ENCODE data around the gene NACA.
"Not testable (repeated sequence)": the region's sequence is repeated elsewhere in the genome, so short reads cannot be mapped to it uniquely, and the experiment has no call there.

NACA gene

DNA sequence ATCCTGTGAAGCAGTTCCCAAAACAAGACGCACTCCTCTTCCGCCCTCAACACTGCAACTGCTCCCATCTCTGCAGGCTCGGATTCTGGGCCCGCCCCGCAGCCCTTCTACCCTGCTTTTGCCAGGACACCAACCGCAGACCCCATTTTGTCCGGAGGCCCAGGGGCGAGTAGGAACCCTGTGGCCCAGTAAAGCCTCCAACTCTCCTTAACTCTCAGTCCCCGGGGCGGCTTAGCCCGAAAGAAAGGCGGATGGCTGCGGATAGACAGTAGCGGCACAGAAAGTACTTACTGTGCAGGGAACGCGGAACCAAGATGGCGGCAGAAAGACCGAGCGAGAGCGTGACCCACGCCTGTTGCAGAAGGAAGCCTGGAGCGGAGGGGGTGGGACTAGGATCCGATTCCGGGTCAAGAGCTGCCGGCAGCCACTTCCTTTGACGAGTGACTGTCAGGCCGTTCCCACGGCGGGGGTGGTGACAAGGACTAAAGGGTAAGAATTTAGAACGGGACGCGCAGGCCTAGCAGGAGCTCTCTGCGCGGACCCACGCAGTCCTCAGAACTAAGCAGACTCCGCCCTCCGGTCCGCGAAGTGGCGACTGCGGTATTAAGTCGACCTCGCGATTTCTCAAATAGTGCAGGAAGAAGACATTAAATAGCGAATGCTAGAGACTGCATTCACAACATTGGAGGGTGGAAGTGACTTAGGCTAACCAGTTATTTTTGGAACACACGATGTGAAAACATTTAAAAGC, at the start of gene NACA:
Gene NACA, minus strand, starts transcription at position 328 of the 751 bp plus-strand sequence. CDS start 778 bp downstream, outside the sequence.
- peak; percentile 91 to 99 (median 97) for DNase-seq (ENCODE audit: low read depth in 4 of 4, low spot score in 1 of 4)

- DNase-seq (ENCODE audit: low read depth in 4 of 4, low spot score in 1 of 4), result no peak
Measured at GRCh38 chr12:56773113-56773512, 48.0 kb upstream of the NACA start.

DNA sequence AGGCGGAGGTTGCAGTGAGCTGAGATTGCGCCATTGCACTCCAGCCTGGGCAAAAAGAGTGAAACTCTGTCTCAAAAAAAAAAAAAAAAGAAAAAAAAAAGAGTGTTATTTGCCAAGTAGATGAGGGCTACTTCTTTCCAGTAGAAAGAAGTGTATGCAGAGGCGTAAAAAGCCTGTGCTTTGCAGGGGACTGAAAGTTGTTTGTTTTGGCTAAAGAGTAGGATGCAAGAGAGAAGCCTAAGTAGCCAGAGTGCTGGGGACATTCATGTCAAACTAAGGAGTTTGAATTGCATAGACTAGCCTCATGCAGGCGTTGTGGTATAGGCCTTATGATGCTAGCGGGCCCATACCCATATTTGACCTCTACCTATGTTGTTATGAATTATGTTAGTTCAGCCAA, 47.5 kb upstream of the NACA start:
- no peak for DNase-seq (ENCODE audit: low read depth in 4 of 4, low spot score in 1 of 4)

GRCh38 chr12:56769868-56770267, 44.8 kb upstream of the NACA start:
- no peak for DNase-seq (ENCODE audit: low read depth in 4 of 4, low spot score in 1 of 4)

- no peak for DNase-seq (ENCODE audit: low read depth in 4 of 4, low spot score in 1 of 4)
Measured at GRCh38 chr12:56768424-56768823, 43.3 kb upstream of the NACA start.

- DNase-seq (ENCODE audit: low read depth in 4 of 4, low spot score in 1 of 4), result no peak
Measured at GRCh38 chr12:56766535-56766934, 41.4 kb upstream of the NACA start.

DNA sequence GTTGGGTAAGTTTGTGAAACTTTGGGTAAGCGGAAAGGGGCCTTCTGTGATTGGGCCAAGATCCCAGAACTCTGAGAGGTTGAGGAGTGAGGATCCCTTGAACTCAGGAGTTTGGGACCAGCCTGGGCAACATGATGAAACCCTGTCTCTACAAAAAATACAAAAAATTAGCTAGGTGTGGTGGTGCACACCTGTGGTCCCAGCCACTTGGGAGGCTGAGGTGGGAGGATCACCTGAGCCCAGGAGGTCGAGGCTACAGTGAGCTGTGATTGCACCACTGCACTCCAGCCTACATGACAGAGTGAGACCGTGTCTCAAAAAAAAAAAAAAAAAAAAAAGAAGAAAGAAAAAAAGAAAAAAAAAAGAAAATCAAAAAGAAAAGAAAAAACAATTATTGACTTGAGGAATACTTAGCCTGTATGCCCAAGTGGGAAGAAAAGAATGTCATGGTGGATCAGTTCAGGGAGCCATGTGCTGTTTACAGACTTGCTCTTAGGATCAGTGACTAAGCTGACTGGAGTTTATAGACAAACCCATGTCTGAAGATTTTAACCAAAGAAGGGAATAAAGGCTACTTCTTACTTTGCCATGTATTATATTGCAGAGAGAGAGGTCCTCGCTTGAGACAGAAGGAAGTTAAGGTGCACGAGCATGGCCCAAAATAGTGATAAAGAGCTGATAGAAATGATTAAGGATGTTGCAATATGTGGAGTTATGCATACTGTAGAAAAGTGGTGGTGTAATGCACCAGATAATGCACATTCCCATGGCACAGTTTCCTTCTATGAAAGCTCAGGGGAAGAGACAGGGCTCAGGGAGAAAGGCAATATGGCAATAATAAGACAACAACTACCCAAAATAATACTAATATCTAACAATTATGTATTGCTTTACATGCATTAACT, 38.9 kb upstream of the NACA start:
- DNase-seq (ENCODE audit: low read depth in 4 of 4, low spot score in 1 of 4), result no peak

DNA sequence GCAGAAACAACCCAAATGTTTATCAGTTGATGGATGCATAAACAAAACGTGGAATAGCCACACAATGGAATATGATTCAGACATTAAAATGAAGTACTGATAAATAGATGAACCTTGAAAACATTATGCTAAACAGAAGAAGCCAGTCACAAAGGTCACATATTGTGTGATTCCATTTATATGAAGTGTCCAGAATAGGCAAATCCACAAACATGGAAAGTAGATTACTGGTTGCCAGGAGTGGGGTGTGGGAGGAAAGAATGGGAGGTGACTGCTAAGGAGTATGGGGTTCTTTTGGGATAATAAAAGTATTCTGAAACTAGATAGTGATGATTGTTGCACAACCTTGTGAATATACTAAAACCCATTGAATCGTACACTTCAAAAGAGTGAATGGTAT, 36.7 kb upstream of the NACA start:
- DNase-seq (ENCODE audit: low read depth in 4 of 4, low spot score in 1 of 4), result no peak

DNA sequence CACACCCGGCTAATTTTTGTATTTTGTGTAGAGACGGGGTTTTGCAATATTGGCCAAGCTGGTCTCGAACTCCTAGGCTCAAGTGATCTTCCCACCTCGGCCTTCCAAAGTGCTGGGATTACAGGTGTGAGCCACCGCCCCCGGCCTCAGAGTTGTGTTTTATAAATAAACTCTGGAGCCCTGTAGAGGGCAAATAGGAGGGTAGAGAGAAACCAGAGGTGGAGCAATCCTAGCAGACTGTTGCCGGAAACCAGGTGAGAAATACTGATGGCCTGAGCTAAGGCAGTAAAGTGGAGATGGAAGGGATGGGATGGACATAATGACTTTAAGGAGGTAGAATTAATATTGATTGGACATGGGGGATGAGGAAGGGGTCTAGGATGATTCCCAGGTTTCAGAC, 35.4 kb upstream of the NACA start:
- no peak for DNase-seq (ENCODE audit: low read depth in 4 of 4, low spot score in 1 of 4)

DNA sequence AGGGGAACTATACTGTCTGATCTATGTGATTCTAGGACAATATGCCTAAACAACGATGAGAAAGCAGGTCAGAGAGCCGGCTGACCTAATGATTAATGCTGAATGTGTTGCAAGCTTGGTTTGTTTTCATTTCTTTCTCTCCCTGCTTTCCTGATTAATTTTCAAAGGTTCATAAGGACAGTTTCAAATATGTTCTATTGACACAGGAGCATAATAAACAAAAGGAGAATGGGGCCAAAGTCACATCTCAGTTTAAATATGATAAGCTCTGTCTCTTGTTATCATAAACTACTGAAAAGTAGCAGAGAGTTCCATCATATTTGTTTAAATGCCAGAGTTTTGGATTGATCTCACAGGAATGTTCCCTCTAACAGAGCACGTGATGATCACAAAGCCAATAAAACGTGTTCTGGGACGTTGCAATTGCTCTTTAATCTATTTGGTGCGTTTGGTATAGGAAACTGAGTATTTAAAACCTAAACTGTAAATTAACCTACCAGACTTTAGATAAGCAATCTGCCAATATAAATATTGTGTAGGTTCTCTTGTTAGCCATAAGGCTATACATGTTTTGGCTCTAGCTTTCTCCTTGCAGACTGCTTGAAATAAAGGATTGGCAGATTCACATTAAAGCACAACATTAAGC, 34.3 kb upstream of the NACA start:
- no peak for DNase-seq (ENCODE audit: low read depth in 4 of 4, low spot score in 1 of 4)

- no peak for DNase-seq (ENCODE audit: low read depth in 4 of 4, low spot score in 1 of 4)
Measured at GRCh38 chr12:56758728-56759262, 33.7 kb upstream of the NACA start.

DNA sequence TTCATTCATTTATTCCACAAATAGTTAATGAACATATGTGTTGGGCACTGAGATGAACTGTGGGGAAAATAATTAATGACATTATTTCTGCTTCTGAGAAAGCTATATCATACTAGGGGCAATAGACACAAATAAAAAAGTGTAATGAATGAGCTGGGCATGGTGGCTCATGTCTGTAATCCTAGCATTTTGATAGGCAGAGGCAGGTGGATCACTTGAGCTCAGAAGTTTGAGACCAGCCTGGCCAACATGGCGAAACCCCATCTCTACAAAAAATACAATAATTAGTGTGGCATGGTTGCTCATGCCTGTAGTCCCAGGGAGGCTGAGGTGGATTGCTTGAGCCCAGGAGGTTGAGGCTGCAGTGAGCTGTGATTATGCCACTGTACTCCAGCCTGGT, 32.9 kb upstream of the NACA start:
- DNase-seq (ENCODE audit: low read depth in 4 of 4, low spot score in 1 of 4), result not testable (repeated sequence)

- no peak for DNase-seq (ENCODE audit: low read depth in 4 of 4, low spot score in 1 of 4)
Measured at GRCh38 chr12:56753566-56753965, 28.5 kb upstream of the NACA start.

GRCh38 chr12:56751712-56752598, 26.9 kb upstream of the NACA start, which contains the start of gene PRIM1:
Gene PRIM1 (minus strand): TSS chr12:56752323. CDS start chr12:56752298, 25 bp downstream.
- DNase-seq (ENCODE audit: low read depth in 4 of 4, low spot score in 1 of 4), result peak; percentile 45 to 92 (median 76)

DNA sequence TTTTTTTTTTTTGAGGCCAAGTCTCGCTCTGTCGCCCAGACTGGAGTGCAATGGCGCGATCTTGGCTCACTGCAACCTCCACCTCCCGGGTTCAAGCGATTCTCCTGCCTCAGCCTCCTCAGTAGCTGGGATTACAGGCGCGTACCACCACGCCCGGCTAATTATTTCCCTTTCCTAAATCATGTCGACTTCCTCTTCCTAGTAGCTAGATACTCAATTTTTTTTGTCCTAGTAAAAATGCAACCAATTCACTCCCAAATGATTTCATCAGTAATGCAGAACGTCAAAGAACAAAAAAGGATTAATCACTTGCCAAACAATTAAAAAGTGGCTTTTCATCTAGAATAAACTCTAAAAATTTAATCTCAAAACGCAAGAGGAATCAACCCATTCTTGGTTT, 25.5 kb upstream of the NACA start:
- not testable (repeated sequence) for DNase-seq (ENCODE audit: low read depth in 4 of 4, low spot score in 1 of 4)

DNA sequence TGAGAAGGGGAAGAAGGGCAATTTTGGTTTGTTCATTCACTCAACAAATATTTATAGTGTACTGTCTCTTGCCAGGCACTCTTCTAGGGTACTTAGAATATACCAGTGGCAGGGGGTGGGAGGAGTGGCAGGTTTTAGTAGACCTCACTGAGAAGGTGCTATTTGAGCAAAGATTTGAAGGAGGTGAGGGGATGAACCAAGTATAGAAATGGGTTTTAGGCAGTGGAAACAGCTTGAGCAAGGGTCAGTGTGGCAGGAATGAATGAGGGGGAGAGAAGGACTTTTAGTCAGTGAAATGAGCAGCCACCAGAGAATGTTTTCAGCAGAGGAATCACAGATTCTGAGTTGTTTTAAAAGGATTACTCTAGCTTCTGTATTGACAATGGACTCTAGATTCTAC, 24.8 kb upstream of the NACA start:
- DNase-seq (ENCODE audit: low read depth in 4 of 4, low spot score in 1 of 4), result no peak

DNA sequence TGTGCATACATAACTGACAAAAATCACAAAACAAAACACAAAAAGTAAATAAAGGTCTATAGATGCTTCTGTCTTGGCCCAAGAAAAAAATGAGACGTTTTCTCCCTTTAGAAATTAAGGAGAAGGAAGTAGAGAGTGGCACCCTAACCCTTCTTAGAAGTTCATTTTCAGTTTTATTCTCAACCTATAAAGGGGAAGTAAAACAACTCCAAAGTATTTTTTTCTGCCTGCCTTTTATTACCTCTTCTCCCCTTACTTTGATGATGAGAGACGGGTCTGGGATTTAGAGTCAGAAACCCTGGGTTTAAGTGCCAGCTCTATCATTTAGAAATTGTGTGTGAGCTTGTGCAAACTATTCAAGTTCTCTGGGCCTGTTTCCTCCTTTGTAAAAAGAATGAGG, 24.3 kb upstream of the NACA start:
- DNase-seq (ENCODE audit: low read depth in 4 of 4, low spot score in 1 of 4), result no peak

GRCh38 chr12:56728139-56728861, 3.2 kb upstream of the NACA start:
- DNase-seq (ENCODE audit: low read depth in 4 of 4, low spot score in 1 of 4), result no peak

DNA sequence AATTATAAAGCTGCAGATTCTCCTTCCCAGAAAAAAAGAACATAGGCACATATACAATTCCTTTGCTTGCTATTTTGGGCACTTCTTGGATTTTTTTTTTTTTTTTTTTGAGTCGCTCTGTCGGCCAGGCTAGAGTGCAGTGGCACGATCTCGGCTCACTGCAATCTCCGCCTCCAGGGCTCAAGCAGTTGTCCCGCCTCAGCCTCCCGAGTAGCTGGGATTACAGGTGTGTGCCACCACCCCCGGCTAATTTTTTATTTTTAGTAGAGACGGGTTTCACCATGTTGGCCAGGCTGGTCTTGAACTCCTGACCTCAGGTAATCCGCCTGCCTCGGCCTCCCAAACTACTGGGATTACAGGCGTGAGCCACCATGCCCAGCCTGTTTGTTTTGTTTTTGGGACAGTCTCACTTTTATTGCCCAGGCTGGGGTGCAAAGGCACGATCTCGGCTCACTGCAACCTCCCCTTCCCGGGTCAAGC, 1.1 kb upstream of the NACA start:
- not testable (repeated sequence) for DNase-seq (ENCODE audit: low read depth in 4 of 4, low spot score in 1 of 4)

GRCh38 chr12:56725723-56726102, 614 bp upstream of the NACA start:
- DNase-seq (ENCODE audit: low read depth in 4 of 4, low spot score in 1 of 4), result no peak
